Stimulated activated CD4-positive, alpha-beta T cell treated with anti-CD3 and anti-CD28 coated beads, Interleukin-12 subunit alpha, Interleukin-12 subunit beta, amount 100 ng/mL, for 48 hours (primary cell): ENCODE results near the gene C5orf58.
A peak's percentile ranks its signal among the peaks of the same experiment; 100 is the strongest.

ENCODE experiments used
- DNase-seq, 3 donors: peaks; one replicate each; pipeline ENCODE4 v3.0.0-alpha.2; 2020; ENCODE audit warnings: low read depth in 2 of 3, low spot score in 1 of 3

C5orf58 gene

DNA sequence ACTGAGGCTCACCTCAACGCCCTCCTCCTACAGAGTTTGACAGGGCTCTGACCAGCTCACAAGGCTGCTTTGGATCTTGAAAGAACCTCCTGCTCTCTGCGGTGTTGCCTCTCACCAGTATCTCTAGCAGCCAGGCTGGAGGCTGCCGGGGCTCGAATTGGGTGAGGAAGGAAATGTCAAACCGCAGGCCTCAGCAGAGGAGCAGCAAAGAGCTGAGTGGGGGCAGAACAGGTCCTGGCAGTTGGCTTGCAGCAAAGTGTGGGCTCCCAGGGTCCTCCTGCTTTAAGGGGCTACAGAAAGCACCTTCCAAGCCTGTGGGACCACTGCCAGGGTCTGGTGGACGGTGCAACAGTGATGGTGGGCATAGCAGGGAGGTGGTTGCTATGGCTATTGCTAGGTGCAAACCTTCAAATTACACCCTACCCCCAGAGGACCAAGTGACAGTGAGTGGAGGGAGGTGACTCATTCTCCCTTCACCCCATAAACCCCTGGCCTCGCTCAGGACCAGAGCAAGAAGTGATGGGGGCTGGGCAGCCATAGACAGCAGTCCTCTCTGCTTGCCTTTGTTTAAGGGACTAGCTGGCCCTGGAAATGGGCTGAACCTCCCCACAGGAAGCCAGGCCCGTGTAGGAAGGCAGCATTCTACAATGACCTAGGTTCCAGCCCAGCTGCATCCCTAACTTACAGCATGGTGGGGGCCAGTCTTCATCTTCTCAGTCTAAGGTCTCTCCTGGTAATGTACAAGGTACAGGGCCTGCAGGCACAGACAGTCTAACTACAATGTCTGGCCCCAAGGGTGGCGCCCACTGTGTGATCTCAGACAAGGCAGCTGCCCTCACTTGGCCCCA lies 46.0 kb downstream of the C5orf58 start:
- DNase-seq: peak; percentile 74 to 84 (median 76)

DNA sequence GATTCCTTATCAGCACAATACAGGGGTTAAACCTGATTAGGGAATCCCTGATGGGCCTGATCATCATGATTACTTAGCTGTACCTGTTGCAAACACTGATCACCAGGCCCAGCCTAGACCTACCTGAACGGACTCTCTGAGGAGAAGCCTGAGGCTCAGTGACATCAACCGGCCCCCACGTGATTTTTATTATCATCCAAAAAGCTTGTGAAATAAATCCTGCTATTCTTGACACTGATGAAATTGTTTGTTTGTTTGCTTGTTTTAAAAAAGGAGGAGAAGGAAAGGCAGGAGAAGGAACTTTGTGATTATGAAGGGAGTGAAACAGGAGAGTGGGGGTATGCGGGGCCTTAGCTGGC lies 46.7 kb downstream of the C5orf58 start:
- DNase-seq: no peak

DNA sequence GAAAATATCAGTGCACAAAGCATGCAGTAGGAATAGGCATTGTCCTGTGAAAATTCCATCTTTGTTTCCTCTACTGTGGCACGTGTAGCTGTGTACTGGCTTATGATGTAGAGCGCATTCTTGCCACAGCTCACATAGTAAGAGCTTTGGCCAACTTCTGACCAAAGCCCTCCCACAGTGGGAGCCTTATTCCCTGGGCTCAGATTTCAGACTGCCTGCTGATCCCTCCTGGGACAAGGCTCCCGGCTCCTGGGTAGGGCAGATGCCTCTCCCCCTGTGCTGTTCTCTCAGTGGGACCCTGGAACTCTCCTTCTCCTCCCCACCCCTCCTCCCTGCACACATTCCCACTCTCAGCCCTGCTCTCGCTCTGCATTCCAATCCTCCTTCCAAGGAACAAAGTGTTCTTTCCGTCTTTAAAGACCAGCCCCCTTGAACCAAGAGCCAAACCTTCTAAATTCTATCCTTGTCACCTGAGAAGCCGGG lies 47.3 kb downstream of the C5orf58 start:
- no peak for DNase-seq

DNA sequence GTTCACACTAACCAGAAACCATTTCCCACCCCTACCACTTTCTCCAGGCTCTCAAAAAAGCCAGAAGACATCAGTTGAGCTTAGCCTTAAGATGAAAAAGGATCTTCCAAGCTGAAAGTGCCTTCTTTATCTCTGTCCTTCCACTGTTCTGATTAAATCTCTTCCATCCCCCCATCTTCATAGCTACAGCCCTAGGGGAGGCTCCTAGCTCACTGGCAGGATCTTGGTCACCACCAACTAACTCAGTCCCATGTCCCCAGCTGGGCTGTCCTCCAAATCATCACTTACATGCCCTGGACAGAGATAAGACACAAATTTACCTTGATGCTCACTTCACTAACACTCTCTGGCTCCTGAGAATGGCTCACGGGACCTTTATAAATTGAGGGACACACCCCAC lies 50.5 kb downstream of the C5orf58 start:
- DNase-seq: no peak

DNA sequence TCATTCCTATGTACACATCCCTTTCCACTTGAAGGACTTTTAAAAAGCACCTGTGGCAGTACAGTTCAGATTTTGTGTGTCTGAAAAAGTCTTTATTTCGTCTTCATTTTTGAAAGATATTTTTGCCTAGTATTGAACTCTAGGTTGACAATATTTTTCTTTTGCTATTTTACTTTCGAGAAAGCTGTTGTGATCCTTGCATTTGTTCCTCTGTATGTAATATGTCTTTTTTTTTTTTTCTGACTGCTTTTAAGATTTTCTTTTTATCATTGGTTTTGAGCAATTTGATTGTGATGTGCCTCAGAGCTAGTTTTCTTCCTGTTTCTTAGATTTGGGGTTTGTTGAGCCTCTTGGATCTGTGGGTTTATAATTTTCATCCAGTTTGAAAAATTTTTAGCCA lies 51.4 kb downstream of the C5orf58 start:
- DNase-seq: no peak

DNA sequence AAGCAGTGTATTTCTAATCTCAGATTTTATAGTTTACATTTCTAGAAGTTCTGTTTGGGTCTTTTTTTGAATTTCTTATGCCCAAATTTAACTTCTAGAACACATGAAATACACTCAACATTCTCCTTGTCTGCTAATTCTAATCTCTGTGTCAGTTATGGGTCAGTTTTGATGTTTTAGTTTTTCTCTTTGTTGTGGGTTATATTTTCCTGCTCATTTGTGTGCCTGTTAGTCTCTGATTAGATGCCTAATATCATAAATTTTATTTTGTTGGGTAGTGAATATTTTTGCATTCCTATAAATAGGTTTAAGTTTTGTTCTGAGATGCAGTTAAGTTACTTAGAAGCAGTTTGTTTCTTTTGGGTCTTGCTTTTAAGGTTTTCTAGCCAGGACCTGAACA lies 52.4 kb downstream of the C5orf58 start:
- no peak for DNase-seq

DNA sequence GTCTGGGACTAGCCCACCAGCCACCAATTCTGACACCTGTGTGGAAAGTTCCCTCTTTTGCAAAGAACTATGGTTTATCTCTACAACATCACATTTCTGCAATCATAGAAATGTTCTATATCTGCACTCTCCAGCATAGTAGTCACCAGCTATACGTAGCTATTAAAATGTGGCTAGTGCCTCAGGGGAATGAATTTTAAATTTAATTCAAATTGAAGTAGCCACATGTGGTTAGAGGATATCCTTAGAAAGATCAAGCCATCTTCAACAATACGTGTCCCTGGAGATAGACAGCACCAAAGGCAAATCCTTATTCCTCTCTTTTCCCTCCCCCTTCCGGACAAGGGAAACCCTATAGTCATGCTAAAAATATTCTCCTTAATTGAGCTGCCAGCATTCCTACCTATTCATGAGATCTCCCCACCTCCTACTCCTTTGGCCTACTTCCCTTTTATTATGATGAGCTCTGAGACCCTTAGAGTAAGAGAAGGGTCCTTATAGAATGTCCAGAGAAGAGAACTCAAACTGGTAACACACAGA lies 53.7 kb downstream of the C5orf58 start:
- no peak for DNase-seq

DNA sequence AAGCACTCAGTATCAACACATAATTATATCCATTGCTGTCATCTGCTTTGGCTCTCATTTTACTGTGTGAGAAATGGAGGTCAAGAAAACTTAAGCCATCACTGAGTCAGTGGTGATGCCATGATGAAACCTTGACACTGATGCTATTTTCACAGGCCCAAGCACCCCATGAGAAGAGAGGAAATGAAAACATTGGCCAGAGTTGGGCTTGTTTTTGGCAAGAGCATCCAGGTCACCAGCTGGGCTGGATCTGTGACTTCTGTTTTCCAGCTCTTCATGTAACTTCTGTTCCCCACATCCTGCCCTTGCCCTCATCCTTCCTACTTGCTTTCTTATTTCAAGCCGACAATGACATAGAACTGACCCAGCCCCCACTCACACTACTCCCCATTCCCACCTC lies 54.7 kb downstream of the C5orf58 start:
- no peak for DNase-seq

DNA sequence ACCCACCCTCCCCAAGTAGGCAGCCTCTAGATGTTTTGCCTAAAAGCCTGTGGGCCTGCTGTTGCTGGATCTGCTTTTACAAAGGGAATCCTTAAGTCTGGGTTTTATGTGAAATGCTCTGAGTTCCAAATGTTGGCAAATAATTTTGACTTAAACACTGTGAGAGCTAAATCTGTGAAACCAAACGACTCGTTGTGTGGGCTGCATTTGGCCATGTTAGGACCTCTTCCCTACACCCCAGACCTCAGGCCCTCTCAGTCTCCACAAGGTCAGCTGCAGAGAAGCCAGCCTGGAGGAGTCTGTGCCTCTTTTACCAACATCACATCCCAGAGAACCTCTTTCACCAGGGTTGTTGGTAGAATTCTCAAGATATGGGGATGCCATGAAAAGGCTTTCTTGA lies 55.4 kb downstream of the C5orf58 start:
- DNase-seq: no peak

DNA sequence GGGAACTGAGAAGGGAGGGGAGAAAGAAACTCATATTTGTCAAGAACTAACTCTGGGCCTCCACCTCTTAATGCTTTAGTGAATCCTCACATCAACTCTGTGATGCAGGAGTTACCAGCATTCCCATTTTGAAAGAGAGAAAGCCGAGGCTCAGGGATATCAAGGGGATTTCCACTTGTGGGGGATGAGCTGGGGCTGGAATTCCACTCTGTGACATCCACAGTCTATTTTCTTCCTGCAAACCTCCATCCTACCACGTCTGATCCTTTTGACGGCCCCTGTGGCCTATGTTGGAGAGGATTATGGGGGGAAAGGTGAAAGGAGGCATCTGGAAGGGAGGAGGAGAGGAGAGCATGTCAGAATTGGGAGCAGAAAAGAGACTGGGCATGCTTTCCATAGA lies 55.8 kb downstream of the C5orf58 start:
- DNase-seq: no peak

DNA sequence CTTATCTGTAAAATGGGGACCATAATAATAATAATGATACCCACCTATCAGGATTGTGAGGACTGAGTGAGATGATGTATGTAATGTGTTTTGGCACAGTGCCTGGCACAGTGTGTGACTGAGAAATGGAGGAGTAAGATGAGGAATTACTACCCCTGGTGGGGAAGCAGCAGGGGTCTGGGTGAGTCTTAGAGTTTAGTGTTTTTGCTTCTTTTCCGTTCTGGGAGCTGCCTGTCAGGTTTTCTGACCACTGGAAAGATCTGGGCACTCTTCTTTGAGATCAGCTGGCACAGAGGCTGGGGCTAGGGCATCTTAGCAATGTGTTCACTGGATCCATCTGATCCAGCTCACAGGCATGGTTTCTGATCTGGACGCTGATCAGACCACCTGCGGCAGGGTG lies 56.3 kb downstream of the C5orf58 start:
- no peak for DNase-seq

DNA sequence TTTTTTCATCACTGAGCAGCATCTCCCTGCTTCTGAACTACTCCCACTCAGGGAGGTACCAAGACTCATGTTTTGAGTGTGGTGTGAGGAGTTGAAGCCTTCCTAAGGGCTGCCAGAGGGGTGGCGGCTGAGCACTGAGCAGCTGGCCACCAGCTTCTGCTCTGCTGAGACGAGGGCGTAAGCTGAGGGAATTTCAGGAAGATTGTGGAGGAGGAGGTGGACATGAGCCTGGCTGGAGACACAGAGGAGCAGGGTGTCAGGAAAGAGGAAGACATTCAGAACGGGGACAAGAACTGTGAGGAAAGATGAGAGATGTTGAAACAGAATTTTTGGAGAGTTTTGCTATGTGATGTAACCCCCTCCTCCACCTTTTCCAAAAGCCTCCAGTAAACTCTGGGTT lies 57.0 kb downstream of the C5orf58 start:
- no peak for DNase-seq

DNA sequence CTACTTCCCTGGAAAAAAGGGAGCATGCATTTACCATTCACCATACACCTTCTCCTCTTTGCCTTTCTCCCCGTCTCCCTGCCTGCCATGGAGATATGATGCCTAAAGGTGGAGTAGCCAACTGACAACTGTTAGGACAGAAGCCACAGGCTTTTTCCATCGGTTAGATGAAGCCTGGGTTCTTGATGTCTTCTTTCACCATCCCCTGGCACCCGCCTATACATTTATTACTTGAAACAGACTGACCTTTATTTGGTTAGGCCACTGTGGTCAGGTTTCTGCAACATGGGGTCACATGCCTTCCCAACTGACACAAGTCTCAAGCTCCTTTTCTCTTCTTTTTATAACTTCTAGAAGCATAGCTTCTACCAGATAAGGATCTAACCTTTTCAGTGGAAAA lies 57.7 kb downstream of the C5orf58 start:
- no peak for DNase-seq

DNA sequence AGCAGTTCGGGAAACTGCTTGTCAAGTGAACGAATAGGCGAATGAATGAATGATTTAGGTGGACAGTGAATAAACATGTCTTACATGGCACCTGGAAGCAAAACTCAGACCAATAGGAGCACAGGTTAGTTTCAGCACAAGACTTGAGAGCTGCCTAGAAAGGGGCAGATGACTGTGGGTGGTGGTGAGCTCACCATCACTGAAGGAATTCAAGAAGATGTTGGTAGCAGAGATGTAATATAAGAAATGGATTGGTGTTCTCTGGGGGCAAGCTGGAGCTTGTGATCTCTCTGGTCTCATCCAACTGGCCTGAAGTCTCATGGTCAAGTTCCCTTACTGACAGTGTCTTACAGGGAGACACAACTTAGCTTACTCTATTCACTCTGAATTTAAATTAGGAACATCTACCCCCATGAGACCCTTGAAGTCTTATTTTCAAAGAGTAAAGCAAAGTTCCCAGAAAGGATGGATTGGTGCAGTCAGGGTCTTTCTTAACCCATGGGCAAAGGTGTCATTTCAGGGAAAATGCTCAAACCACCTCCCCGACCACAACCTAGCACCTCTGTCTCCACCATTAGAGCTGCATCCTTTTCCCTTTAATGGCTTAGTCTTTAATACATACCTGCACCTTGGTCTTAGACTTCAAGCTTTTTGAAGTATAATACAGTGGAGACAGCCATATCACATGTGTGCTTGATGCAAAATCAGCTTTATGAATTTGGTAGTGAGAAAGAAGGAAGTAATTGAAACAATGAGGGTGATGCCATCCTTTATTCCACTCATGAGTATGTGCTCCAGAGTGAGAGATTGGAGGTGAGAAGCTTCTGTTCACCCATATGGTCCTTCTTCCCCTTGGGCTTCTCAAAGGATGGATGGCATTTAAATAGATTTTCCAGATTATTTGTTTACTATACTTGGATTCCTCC lies 59.7 kb downstream of the C5orf58 start:
- no peak for DNase-seq

DNA sequence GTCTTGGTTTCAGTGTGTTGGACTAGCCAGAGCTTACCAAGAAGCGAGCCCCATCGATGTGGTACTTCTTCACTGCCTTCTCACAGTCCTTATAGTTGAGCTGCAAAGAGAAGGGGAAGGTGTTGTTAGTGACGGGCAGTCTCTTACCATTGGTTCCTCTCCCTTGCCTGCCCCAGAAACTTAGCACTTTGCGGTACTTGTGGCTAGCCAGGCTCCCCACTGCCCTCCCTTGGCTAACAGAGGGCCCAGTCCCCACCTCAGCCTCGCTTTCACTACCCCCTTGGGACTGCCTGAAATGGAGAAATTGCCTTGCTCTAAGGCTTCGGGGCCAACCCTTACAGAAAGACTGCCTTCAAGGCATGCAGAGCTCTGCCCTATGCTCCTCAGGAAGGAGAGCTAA lies 60.5 kb downstream of the C5orf58 start:
- DNase-seq: no peak

DNA sequence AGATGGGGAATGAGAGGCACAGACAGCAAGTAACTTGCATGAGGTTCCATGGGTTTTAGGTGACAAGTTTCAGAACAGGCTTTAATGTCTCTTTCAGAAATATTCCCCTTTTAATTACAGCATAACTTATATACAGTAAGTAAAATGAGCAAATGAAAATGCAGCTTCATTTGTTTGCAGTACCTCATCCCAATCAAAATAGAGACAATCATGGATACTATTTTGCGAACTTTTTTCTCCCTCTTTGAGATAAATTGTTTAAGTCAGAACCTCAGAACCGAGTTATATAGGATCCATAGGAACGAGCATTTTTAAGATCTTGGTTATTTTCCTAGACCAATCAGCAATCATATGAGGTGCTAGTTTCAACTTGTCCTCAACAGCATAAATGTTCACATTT lies 61.3 kb downstream of the C5orf58 start:
- DNase-seq: no peak

DNA sequence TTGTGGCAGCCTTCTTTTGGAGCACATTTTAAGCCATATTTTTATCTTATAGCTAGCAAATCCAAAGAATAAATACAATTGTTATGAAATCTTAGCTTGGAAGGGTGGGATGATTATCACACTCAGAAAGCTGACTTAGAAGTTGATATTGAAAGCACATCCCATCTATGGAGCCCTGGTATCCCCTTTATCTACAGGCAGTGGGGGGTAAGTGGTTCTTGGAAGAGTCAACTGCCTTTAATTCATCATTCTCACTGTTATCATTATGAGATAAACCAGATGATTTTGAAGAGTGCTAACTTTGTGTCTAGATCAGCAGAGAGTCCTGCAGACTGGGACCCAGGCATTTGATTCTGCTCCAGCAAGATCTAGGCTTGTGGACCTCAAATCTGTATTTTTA lies 61.8 kb downstream of the C5orf58 start:
- DNase-seq: no peak
